Spleen (tissue), 11 donors: ENCODE results near the gene BLTP3B. TPM values are rescaled to one million over a fixed set of nuclear protein-coding genes. Genes with fewer than 3 reads are reported as not detected.

Source experiments
- DNase-seq: peaks from one replicate; pipeline ENCODE4 v3.0.0-alpha.2; 2020
- H3K27ac ChIP-seq, 8 donors: fragments of 200-600 bp; sonication (generic) in 7 of 8; 1 replicate in 4 of 8; 2 replicates in 4 of 8; pipeline versions ENCODE4 v1.5.0 to v1.8.0; 2016 to 2021; ENCODE audit warnings: inconsistent platforms in 4 of 8, mild to moderate bottlenecking in 4 of 8, moderate library complexity in 1 of 8
- H3K27me3 ChIP-seq, 7 donors: fragments of 200-600 bp; sonication (generic) in 6 of 7; replicated peaks in 1 of 7; 1 replicate in 4 of 7; 2 replicates in 3 of 7; pipeline versions ENCODE4 v1.5.0 to v1.8.0; 2016 to 2021; ENCODE audit warnings: inconsistent platforms in 3 of 7, mild to moderate bottlenecking in 1 of 7
- H3K36me3 ChIP-seq, 6 donors: fragments of 200-600 bp; sonication (generic) in 5 of 6; 1 replicate in 4 of 6; 2 replicates in 2 of 6; pipeline versions ENCODE4 v1.5.0 to v1.8.0; 2016 to 2021; ENCODE audit warnings: inconsistent platforms in 2 of 6
- H3K4me1 ChIP-seq, 6 donors: fragments of 200-600 bp; sonication (generic) in 5 of 6; 1 replicate in 3 of 6; 2 replicates in 3 of 6; pipeline versions ENCODE4 v1.5.0 to v1.8.0; 2016 to 2021; ENCODE audit warnings: inconsistent platforms in 3 of 6
- H3K4me3 ChIP-seq, 8 donors: fragments of 200-600 bp; sonication (generic) in 7 of 8; 1 replicate in 4 of 8; 2 replicates in 4 of 8; pipeline versions ENCODE4 v1.5.0 to v1.8.0; 2016 to 2021; ENCODE audit warnings: inconsistent platforms in 4 of 8, mild to moderate bottlenecking in 4 of 8, moderate library complexity in 2 of 8
- H3K9me3 ChIP-seq, 8 donors: fragments of 200-600 bp; sonication (generic) in 7 of 8; 1 replicate in 4 of 8; 2 replicates in 4 of 8; pipeline versions ENCODE4 v1.5.0 to v1.8.0; 2016 to 2021; ENCODE audit warnings: inconsistent platforms in 4 of 8
- CTCF ChIP-seq, 11 experiments: fragments of 200-600 bp in 7 of 11; fragments of 450-650 bp in 4 of 11; sonication (generic) in 4 of 11; IDR thresholded peaks in 8 of 11; conservative IDR thresholded peaks in 3 of 11; 1 replicate in 7 of 11; 2 replicates in 4 of 11; pipeline versions ENCODE4 v1.4.0 to v1.8.0; 2016 to 2021; ENCODE audit warnings: antibody characterized with exemption in 11 of 11, inconsistent platforms in 4 of 11, mild to moderate bottlenecking in 1 of 11
- POLR2A ChIP-seq, 3 donors: fragments of 450-650 bp; IDR thresholded peaks; one replicate each; pipeline ENCODE4 v1.5.1; 2017; ENCODE audit warnings: antibody characterized with exemption in 3 of 3, mild to moderate bottlenecking in 1 of 3
- POLR2AphosphoS5 ChIP-seq, 3 donors: sonication (generic); formaldehyde crosslinking; IDR thresholded peaks; one replicate each; pipeline ENCODE4 v1.5.1; 2017; ENCODE audit warnings: antibody characterized with exemption in 3 of 3
- WGBS, 5 donors: extraction: QIAGEN DNeasy Blood & Tissue Kit in 3 of 5; methylation state at CpG; one replicate each; pipeline versions ENCODE4 v1.1.5 to v1.1.7; 2013 to 2018; 5-methylcytosine and 5-hydroxymethylcytosine counted together
- intact Hi-C: fragments of 100-400 bp; cut with DNase I; formaldehyde crosslinking; loops from one replicate; pipeline ENCODE4 v1.15.0; 2023; ENCODE audit warnings: low total_unique reads
- polyA plus RNA-seq, 3 donors: library from polyadenylated mRNA; stranded (reverse); fragments of 200-250 nt; gene quantifications; one replicate each; pipeline ENCODE4 v1.2.1, GENCODE V29; 2013
- total RNA-seq, 7 donors: library from RNA; depleted of rRNA in 3 of 7; stranded (reverse); fragments of >200 nt in 3 of 7; fragmentation: NEBNext Ultra II Directional in 4 of 7; extraction: Animal tissue kit (Norgen Biotek cat#: 25700) in 4 of 7; gene quantifications; one replicate each; pipeline versions ENCODE4 v1.1.0 to v1.2.1, GENCODE V29; 2016 to 2021
- donor health status: healthy with polysubstance abuse.
- donor health status: DM: no; HTN: no; CAD: no; lungs with moderate emphysema.
- donor health status: DM: no; HTN: no; CAD: no.
- donor health status: Bipolar disorder and iron deficiency.
- donor health status: healthy.
- donor health status: DM: no; HTN: no; CAD: no.
- donor health status: DM: yes; HTN: yes; CAD: no.

The BLTP3B gene
- total and polyA plus RNA-seq, 10 donors, result 3.8 to 42.5 (median 31.9) TPM

- TF ChIP-seq POLR2AphosphoS5 (IDR thresholded peaks at IDR 0.05), result no peak
- no peak for TF ChIP-seq CTCF (IDR thresholded peaks at IDR 0.05 in 8 of 11, conservative IDR thresholded peaks at IDR 0.05 in 3 of 11)
- no peak for TF ChIP-seq POLR2A (IDR thresholded peaks at IDR 0.05)
- Histone ChIP-seq H3K27ac (no peak overlapping the region), H3K9me3 (no peaks in the 10 kb centered on the region), H3K36me3 (no peaks in the 10 kb centered on the region), H3K27me3 (no peaks in the 10 kb centered on the region), H3K4me1 (peaks cover 4 to 16% (median 13%) of the 10 kb centered on the region in 6 donors), H3K4me3 (no peak overlapping the region)
- intact Hi-C loops, result no loop called here
- 89 to 97% (median 95%) methylated on average over 9 of the region's 9 CpGs for WGBS, 5 donors
- no peak for DNase-seq
Measured at GRCh38 chr12:100159391-100160104, 16.9 kb upstream of the BLTP3B start.

DNA sequence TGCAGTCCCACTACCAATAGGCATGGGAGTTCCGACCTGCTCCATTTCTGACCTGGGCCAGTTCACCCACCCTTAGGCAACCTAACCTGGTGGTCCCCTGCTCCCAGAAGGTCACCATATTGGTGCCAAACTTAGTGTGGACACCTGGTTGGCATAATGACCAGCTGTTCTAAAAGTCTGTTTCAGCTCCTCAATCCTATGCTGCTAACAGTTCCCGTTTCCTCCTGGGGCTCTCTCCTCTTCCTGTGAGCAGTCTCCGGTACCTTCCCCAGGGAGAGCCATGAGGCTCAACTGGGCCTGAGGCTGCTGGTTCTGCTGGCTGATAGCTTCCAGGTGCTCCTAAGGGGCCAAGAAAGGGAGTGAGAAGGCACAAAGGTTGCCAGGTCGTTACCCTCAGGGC, 15.9 kb upstream of the BLTP3B start:
- 87 to 93% (median 91%) methylated on average over 4 of the region's 4 CpGs for WGBS, 5 donors
- no peak for DNase-seq
- no peaks in the 10 kb centered on the region for H3K27me3 ChIP-seq
- no peak overlapping the region for H3K27ac ChIP-seq
- peaks cover 0 to 8% (median 6%) of the 10 kb centered on the region in 6 donors for H3K4me1 ChIP-seq
- intact Hi-C loops, result no loop called here
- no peak overlapping the region for H3K4me3 ChIP-seq
- H3K36me3 ChIP-seq, result no peaks in the 10 kb centered on the region
- TF ChIP-seq POLR2AphosphoS5 (IDR thresholded peaks at IDR 0.05) (no peak), CTCF (IDR thresholded peaks at IDR 0.05 in 8 of 11, conservative IDR thresholded peaks at IDR 0.05 in 3 of 11) (no peak)
- no peaks in the 10 kb centered on the region for H3K9me3 ChIP-seq

GRCh38 chr12:100157427-100157821, 14.8 kb upstream of the BLTP3B start:
- no peaks in the 10 kb centered on the region for H3K27me3 ChIP-seq
- no peak for TF ChIP-seq POLR2AphosphoS5 (IDR thresholded peaks at IDR 0.05)
- TF ChIP-seq CTCF (IDR thresholded peaks at IDR 0.05 in 8 of 11, conservative IDR thresholded peaks at IDR 0.05 in 3 of 11), result no peak
- TF ChIP-seq POLR2A (IDR thresholded peaks at IDR 0.05), result no peak
- WGBS, 5 donors, result 89 to 94% (median 92%) methylated on average over 7 to 8 of the region's 8 CpGs
- no peak overlapping the region for H3K4me3 ChIP-seq
- DNase-seq, result no peak
- H3K36me3 ChIP-seq, result no peaks in the 10 kb centered on the region
- intact Hi-C loops, result no loop called here
- H3K9me3 ChIP-seq, result no peaks in the 10 kb centered on the region
- no peak overlapping the region for H3K27ac ChIP-seq
- peaks cover 0 to 5% (median 4%) of the 10 kb centered on the region in 6 donors for H3K4me1 ChIP-seq

DNA sequence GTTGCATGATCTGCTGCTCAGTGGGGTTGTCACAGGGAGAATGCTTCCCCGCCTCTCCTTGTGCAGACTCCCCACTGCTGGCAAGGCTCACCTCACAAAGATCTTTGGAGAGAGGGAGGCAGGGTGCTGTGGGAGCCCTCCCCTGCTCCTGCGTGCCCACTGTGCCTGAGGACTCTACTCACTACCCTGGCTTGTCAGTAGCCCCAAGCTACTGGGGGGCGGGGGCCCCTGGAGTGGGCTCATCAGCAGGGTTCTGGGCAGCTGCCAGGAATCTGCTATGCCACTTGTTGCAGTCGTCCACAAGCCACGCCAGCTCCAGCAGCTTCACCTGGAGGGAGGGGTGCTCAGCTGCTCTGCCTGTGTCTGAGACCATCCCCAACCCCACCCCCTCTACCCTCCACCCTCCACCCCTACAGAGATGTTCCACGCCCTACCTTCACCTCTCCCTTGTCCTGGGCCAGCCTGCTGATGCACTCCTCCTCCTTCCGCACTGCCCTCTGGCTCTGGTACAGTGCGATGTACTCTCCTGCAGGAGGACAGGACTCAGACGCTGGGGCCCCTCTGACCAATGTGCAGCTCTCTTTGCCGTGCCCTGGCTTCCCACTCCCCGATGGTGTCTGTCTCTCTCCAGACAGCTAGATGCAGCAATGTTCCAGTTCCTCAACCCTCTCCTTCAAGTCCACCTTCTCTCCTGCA, 14.2 kb upstream of the BLTP3B start:
- Histone ChIP-seq H3K4me1 (peaks cover 0 to 5% (median 4%) of the 10 kb centered on the region in 6 donors), H3K27me3 (no peaks in the 10 kb centered on the region), H3K27ac (no peak overlapping the region), H3K9me3 (no peaks in the 10 kb centered on the region), H3K36me3 (no peaks in the 10 kb centered on the region), H3K4me3 (no peak overlapping the region)
- no peak for TF ChIP-seq POLR2AphosphoS5 (IDR thresholded peaks at IDR 0.05)
- TF ChIP-seq CTCF (IDR thresholded peaks at IDR 0.05 in 8 of 11, conservative IDR thresholded peaks at IDR 0.05 in 3 of 11), result no peak
- TF ChIP-seq POLR2A (IDR thresholded peaks at IDR 0.05), result no peak
- intact Hi-C loops, result no loop called here
- WGBS, 5 donors, result 82 to 91% (median 88%) methylated on average over 10 to 11 of the region's 11 CpGs
- DNase-seq, result no peak
